Caco-2 (cell line): ENCODE data around the gene APH1B. TPM values are rescaled to one million over a fixed set of nuclear protein-coding genes. Genes with fewer than 3 reads are reported as not detected.

Experiments
- BruUV-seq: library from RNA; stranded (reverse); fragments of 400-500 nt; replicated peaks from 2 replicates; lab custom pipeline; 2021; lab: Mats Ljungman, UMichigan
- CTCF ChIA-PET: fragments of 300-600 bp; sonication (Branson Sonifier 250); formaldehyde crosslinking; loops from one replicate; lab custom pipeline; 2022; ENCODE audit warnings: antibody characterized with exemption; lab: Charles Lee
- POLR2A ChIA-PET: fragments of 300-600 bp; sonication (Branson Sonifier 250); formaldehyde crosslinking; loops from one replicate; lab custom pipeline; 2022; ENCODE audit warnings: antibody characterized with exemption; lab: Charles Lee
- DNase-seq, 2 experiments: peaks; one replicate each; pipeline versions ENCODE4 v3.0.0 to v3.0.0-alpha.2; 2020 to 2022
- H3K27me3 ChIP-seq: replicated peaks from 2 replicates; pipeline ENCODE4 v1.6.0; 2011; ENCODE audit warnings: low read length; ENCODE audit not compliant: control insufficient read depth, insufficient read depth
- H3K36me3 ChIP-seq: 2 replicates; pipeline ENCODE4 v1.5.1; 2011; ENCODE audit warnings: low read length; ENCODE audit not compliant: control insufficient read depth, insufficient read depth
- H3K4me1 ChIP-seq: fragments of 250-450 bp; sonication (Bioruptor Pico); 2 replicates; pipeline ENCODE4 v1.5.1; 2020; ENCODE audit warnings: mild to moderate bottlenecking
- H3K4me3 ChIP-seq: 2 replicates; pipeline ENCODE4 v1.5.1; 2011; ENCODE audit warnings: low read depth, mild to moderate bottlenecking, control low read depth, low read length
- H3K9me3 ChIP-seq: fragments of 250-450 bp; sonication (Bioruptor Pico); 2 replicates; pipeline ENCODE4 v1.5.1; 2020; ENCODE audit warnings: mild to moderate bottlenecking, moderate library complexity
- H3K27ac Mint-ChIP-seq: one replicate; pipeline ENCODE4 v1.8.0; 2022; ENCODE audit warnings: mixed read lengths; ENCODE audit not compliant: unreplicated experiment
- H3K27me3 Mint-ChIP-seq: one replicate; pipeline ENCODE4 v1.8.0; 2022; ENCODE audit warnings: mixed read lengths; ENCODE audit not compliant: insufficient read depth, unreplicated experiment
- H3K36me3 Mint-ChIP-seq: one replicate; pipeline ENCODE4 v1.8.0; 2022; ENCODE audit warnings: mild to moderate bottlenecking, mixed read lengths; ENCODE audit not compliant: insufficient read depth, unreplicated experiment
- H3K4me1 Mint-ChIP-seq: one replicate; pipeline ENCODE4 v1.8.0; 2022; ENCODE audit warnings: low read depth, mixed read lengths; ENCODE audit not compliant: unreplicated experiment
- H3K4me3 Mint-ChIP-seq: one replicate; pipeline ENCODE4 v1.8.0; 2022; ENCODE audit warnings: mild to moderate bottlenecking, moderate library complexity, mixed read lengths; ENCODE audit not compliant: unreplicated experiment
- H3K9me3 Mint-ChIP-seq: one replicate; pipeline ENCODE4 v1.8.0; 2022; ENCODE audit warnings: mixed read lengths; ENCODE audit not compliant: unreplicated experiment
- intact Hi-C: fragments of 100-400 bp; cut with micrococcal nuclease; formaldehyde crosslinking; loops from one replicate; pipeline ENCODE4 v1.10.0; 2022; ENCODE audit not compliant: unreplicated experiment
- total RNA-seq: library from RNA; stranded (reverse); gene quantifications from 2 replicates; pipeline ENCODE4 v1.2.3, GENCODE V29; 2022
- TF ChIP-seq, protein P1 (sequence below), 2 experiments: fragments of 200-600 bp in 1 of 2; IDR thresholded peaks; 1 replicate in 1 of 2; 2 replicates in 1 of 2; pipeline versions ENCODE4 v1.5.1 to v1.8.0; 2011 to 2022; ENCODE audit warnings: antibody characterized with exemption in 1 of 2, control low read depth in 1 of 2, inconsistent platforms in 1 of 2, low read depth in 1 of 2, low read length in 1 of 2, mild to moderate bottlenecking in 1 of 2, moderate library complexity in 1 of 2; ENCODE audit not compliant: insufficient read depth in 1 of 2, severe bottlenecking in 1 of 2, unreplicated experiment in 1 of 2

The APH1B gene
- total RNA-seq, 1 experiment from 2014 or later: 17.3 TPM

GRCh38 chr15:63308491-63308890 lies 31.1 kb downstream of the APH1B start:
- Histone ChIP-seq H3K4me3 (no peak overlapping the region), H3K27me3 (no peaks in the 10 kb centered on the region), H3K36me3 (no peaks in the 10 kb centered on the region), H3K9me3 (no peaks in the 10 kb centered on the region), H3K4me1 (no peaks in the 10 kb centered on the region)
- CTCF ChIA-PET: no interaction called here
- Mint-ChIP-seq H3K4me3 (no peak overlapping the region), H3K9me3 (no peaks in the 10 kb centered on the region), H3K4me1 (no peaks in the 10 kb centered on the region), H3K27ac (no peak overlapping the region), H3K27me3 (no peaks in the 10 kb centered on the region), H3K36me3 (no peaks in the 10 kb centered on the region)
- no peak for DNase-seq
- TF ChIP-seq, protein P1, sequence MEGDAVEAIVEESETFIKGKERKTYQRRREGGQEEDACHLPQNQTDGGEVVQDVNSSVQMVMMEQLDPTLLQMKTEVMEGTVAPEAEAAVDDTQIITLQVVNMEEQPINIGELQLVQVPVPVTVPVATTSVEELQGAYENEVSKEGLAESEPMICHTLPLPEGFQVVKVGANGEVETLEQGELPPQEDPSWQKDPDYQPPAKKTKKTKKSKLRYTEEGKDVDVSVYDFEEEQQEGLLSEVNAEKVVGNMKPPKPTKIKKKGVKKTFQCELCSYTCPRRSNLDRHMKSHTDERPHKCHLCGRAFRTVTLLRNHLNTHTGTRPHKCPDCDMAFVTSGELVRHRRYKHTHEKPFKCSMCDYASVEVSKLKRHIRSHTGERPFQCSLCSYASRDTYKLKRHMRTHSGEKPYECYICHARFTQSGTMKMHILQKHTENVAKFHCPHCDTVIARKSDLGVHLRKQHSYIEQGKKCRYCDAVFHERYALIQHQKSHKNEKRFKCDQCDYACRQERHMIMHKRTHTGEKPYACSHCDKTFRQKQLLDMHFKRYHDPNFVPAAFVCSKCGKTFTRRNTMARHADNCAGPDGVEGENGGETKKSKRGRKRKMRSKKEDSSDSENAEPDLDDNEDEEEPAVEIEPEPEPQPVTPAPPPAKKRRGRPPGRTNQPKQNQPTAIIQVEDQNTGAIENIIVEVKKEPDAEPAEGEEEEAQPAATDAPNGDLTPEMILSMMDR (IDR thresholded peaks at IDR 0.05; ENCODE audit: insufficient read depth in 1 of 2, low read depth in 1 of 2, low read length in 1 of 2, severe bottlenecking in 1 of 2, unreplicated experiment in 1 of 2): no peak
- POLR2A ChIA-PET: no interaction called here
- BruUV-seq: no TSS peak
- intact Hi-C loops: no loop called here

- H3K9me3 Mint-ChIP-seq: no peaks in the 10 kb centered on the region
- Histone ChIP-seq H3K36me3 (no peaks in the 10 kb centered on the region), H3K27me3 (no peaks in the 10 kb centered on the region), H3K4me3 (no peak overlapping the region), H3K4me1 (no peaks in the 10 kb centered on the region), H3K9me3 (no peaks in the 10 kb centered on the region)
- CTCF ChIA-PET: no interaction called here
- H3K4me1 Mint-ChIP-seq: no peaks in the 10 kb centered on the region
- no peak overlapping the region for H3K27ac Mint-ChIP-seq
- POLR2A ChIA-PET: no interaction called here
- DNase-seq: no peak
- no peaks in the 10 kb centered on the region for H3K36me3 Mint-ChIP-seq
- H3K4me3 Mint-ChIP-seq: no peak overlapping the region
- intact Hi-C loops: no loop called here
- no TSS peak for BruUV-seq
- TF ChIP-seq, protein P1 (IDR thresholded peaks at IDR 0.05; ENCODE audit: insufficient read depth in 1 of 2, low read depth in 1 of 2, low read length in 1 of 2, severe bottlenecking in 1 of 2, unreplicated experiment in 1 of 2): no peak
- H3K27me3 Mint-ChIP-seq: no peaks in the 10 kb centered on the region
Measured at GRCh38 chr15:63308947-63309346, 31.5 kb downstream of the APH1B start.

- H3K9me3 Mint-ChIP-seq: no peaks in the 10 kb centered on the region
- BruUV-seq: no TSS peak
- ChIA-PET POLR2A (no interaction called here), CTCF (no interaction called here)
- H3K4me3 ChIP-seq: no peak overlapping the region
- no peak overlapping the region for H3K4me3 Mint-ChIP-seq
- H3K27ac Mint-ChIP-seq: no peak overlapping the region
- H3K36me3 ChIP-seq: no peaks in the 10 kb centered on the region
- intact Hi-C loops: no loop called here
- no peaks in the 10 kb centered on the region for H3K4me1 Mint-ChIP-seq
- TF ChIP-seq, protein P1 (IDR thresholded peaks at IDR 0.05; ENCODE audit: insufficient read depth in 1 of 2, low read depth in 1 of 2, low read length in 1 of 2, severe bottlenecking in 1 of 2, unreplicated experiment in 1 of 2): no peak
- no peaks in the 10 kb centered on the region for H3K36me3 Mint-ChIP-seq
- no peaks in the 10 kb centered on the region for H3K27me3 ChIP-seq
- no peaks in the 10 kb centered on the region for H3K27me3 Mint-ChIP-seq
- no peaks in the 10 kb centered on the region for H3K9me3 ChIP-seq
- DNase-seq: no peak
- H3K4me1 ChIP-seq: no peaks in the 10 kb centered on the region
Measured at GRCh38 chr15:63310646-63311045, 33.2 kb downstream of the APH1B start.
